NCI-H1048 (cell line): ENCODE results near the gene WDR5B.
A peak's percentile ranks its signal among the peaks of the same experiment; 100 is the strongest.
"Not testable (repeated sequence)": the region's sequence is repeated elsewhere in the genome, so short reads cannot be mapped to it uniquely, and the experiment has no call there.

Experiments used
- DNase-seq: peaks from one replicate; lab custom pipeline; 2025; lab: John Stamatoyannopoulos, UW

Gene WDR5B

DNA sequence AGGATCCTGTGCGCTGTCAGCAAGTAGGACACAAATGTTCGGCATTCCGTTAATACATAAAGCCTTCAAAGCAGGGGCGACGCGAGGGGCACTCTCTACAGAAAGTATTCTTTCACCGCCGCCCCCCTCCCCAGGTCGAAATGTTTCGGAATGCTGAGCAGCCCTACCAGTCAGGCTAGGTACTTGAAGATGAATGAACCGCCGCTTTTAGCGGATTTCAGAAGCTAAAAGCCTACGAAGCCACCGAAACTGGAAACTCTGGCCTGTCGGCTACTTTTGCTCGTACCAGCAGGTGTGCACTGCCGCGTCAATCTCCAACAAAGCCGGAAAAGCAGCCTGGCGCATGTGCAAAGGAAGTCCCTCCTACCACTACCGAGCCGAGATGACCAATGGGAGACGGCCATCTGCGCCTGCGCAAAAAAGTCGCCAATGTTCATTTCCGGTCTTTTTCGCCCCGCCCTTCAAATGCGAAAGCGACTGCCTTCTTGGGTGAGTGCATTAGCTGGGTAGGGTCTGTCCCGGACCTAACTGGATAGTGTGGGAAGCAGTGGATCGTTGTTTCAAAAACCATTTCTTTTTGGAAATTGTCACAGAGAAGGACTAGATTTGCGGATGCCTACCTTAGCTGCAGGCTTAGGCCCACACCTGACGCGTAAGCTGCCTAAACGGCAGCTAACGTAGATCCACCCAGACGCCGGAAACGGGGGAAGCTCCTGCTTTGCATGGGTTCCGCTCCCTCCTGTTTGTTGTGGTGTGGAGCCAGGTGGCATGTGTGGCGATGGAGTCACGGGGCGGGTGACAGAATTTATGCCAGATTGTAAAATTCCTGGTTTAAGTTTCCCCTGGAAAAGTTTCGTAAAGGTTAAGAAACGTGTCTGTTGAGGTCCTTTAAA lies at the start of gene WDR5B:
Gene WDR5B (minus strand): TSS at position 301 of the 893 bp plus-strand sequence. CDS start 534 bp downstream, outside the sequence.
- DNase-seq, result no peak

DNA sequence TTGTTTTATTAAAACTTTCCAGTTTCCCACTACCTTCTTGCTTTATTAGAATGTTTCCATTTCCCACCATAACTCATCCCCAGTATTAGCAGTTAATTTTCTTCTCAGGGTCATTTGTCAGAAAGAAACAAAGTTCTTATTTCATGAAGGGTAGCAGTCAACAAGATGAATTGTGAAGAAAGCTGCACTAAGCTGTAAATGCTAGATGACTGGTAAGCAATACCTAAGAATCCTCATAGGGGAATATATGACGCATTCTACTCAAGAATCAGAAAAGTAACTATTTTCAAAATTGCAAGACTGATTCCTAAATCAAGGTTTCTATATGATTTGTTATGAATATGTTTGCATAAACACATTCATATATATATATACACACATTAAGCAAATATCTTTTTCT lies 48.8 kb upstream of the WDR5B start:
- DNase-seq, result no peak

DNA sequence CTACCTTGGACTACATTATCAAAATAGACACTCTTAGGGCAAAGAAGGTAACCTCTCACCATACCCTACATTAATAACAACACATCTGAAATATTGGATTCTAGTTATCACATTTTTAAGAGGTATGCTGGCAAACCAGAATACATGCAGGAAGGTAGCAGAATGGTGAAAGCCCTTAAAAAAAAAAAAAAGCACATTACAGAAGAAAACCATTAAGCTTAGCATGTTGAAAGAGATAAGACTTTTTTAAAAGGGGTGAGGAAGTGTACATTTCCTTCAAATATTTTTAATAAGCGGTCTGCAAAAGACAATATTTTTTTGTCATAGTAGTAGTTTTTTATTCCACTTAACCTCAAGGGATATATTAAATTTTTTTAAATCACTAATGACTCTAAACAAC lies 46.5 kb upstream of the WDR5B start:
- no peak for DNase-seq

DNA sequence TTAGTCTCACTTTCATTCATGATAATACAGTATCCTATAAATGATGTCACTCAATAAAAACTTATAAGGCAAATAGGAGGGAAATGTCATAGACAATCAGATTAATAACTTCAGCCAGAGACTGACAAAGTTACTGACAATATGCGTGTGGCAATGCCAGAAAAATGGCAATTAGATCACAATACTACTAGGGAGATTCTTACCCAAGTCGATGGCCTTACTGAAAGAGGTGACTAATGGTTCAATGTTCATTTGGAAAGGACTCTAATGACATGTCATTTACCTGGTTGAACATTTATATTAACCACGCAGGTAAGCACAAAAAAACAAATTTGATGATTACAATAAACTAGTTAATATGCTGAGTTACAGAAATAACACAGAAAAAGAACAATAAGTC lies 45.9 kb upstream of the WDR5B start:
- no peak for DNase-seq

DNA sequence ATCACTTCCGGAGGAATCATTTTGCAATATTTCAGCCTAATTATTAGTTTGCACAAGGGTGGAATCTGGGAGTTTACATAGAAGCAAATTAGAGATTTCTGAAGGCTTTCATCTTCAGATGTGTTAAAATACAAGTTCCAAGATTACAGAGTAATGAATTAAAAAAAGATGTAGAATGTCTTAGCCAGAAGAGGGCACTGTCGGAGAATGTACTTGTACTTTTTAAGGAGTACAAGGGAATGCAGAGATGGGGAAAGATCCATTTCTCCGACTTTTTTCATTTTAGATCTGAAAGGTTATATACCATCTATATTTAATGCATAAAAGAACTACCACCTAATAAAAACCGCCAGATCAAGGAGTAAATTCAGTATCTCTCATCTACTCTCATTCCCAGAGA lies 43.1 kb upstream of the WDR5B start:
- DNase-seq, result no peak

DNA sequence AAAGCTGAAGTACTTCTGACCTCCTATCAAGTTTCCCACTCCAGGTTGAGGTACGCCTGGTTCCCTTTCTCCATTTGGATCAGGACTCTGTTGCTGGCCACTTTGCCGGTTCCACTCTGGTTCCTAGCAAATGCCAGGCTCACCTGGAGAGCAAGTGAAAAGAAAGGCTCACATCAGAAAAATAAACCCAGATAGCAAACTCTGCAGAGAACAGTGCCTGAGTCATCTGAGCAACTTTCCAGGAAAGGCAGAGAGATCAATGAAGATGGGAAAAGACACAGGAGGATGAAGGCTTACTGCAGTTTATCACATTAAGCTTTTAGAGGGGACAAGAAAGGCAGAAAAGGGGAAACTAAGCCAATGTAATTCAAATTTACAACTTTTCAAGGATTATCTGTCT lies 41.8 kb upstream of the WDR5B start:
- DNase-seq, result no peak

DNA sequence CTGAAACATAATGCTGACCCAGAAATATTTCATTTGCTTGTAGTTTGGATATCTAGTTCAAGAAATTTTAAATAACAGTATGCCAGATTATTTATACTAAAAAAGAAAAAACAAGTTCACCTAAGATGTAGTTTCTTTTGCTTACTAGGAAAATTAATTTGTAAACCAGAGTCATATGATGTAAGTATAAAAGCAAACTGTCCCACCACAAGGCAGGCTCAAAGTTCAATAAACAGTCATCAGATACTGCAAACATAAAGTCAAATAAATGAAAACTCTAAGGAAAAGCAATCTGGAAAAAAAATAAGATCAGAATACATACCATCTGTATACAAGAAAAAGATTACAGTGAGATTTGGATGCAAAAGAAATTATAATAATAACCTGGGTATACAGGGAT lies 40.2 kb upstream of the WDR5B start:
- DNase-seq, result no peak

DNA sequence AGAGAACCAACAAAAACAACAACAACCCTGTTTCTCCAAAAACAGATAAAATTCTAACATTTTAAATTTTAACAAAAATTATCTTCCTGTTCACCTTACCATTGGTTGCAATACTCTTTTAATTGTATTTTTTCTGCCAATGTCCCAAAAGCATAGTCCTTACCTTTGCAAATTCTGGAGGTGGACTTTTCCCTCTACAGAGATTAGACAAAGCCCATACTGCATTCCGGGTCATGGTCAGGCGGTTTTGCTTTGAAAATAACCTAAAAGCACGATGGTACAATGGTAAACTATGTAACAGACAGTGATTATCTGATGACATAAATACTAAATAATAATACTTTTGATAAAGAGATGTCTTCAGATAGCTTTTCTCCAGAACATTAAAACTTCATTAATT lies 35.5 kb upstream of the WDR5B start:
- DNase-seq, result no peak

DNA sequence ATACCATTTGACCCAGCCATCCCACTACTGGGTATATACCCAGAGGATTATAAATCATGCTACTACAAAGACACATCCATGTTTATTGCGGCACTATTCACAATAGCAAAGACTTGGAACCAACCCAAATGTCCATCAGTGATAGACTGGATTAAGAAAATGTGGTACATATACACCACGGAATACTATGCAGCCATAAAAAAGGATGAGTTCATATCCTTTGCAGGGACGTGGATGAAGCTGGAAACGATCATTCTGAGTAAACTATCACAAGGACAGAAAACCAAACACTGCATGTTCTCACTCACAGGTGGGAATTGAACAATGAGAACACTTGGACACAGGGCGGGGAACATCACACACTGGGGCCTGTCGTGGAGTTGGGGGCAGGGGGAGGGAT lies 32.4 kb upstream of the WDR5B start:
- not testable (repeated sequence) for DNase-seq

DNA sequence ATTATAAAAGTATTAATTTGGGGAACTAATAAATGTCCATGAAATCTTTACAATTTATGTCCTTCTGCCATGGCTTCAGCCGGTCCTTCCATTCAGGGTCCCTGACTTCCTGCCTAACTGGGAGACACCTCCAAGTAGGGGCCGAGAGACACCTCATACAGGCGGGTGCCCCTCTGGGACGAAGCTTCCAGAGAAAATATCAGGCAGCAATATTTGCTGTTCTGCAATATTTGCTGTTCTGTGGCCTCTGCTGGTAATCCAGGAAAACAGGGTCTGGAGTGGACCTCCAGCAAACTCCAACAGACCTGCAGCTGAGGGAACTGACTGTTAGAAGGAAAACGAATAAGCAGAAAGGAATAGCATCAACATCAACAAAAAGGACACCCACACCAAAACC lies 28.6 kb upstream of the WDR5B start:
- DNase-seq, result not testable (repeated sequence)

DNA sequence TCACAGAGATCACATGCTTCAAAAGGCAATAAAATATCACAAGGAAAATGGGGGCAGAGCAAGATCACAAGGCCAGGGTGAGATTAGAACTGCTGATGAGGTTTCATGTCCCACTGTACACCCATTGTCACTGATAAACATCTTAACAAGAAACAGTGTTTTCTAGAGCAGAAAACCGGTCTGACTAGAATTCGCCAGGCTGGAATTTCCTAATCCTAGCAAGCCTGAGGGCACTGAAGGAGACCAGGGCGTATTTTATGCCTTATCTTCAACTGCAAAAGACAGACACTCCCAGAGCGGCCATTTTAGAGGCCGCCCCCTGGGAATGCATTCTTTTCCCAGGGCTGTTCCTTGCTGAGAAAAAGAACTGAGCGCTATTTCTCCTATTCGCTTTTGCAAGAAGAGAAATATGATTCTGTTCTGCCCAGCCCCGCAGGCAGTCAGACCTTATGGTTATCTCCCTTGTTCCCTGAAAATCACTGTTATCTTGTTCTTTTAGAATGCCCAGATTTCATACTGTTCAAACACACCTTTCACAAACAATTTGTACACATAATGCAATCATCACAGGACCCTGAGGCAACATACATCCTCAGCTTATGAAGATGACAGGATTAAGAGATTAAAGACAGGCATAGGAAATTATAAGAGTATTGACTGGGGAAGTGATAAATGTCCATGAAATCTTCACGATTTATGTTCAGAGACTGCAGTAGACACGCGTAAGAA lies 28.1 kb upstream of the WDR5B start:
- peak; percentile 18 for DNase-seq

DNA sequence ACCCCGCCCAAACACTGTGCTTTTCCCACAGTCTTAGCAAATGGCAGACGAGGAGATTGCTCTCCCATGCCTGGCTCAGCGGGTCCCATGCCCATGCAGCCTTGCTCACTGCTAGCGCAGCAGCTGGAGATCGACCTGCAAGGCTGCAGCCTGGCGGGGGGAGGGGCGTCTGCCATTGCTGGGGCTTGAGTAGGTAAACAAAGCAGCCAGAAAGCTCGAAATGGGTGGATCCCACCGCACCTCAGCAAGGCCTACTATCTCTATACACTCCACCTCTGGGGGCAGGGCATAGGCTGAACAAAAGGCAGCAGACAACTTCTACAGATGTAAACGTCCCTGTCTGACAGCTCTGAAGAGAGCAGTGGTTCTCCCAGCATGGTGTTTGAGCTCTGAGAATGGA lies 27.2 kb upstream of the WDR5B start:
- no peak for DNase-seq

DNA sequence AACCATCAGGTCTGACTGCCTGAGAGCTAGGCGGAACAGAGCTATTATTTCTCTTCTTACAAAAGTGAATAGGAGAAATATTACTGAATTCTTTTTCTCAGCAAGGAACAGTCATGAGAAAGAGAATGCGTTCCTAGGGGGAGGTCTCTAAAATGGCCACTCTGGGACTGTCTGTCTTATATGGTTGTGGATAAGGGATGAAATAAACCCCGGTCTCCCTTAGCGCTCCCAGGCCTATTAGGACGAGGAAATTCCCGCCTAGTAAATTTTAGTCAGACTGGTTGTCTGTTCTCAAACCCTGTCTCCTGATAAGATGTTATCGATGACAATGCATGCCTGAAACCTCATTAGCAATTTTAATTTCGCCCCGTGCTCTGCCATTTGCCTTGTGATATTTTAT lies 20.1 kb upstream of the WDR5B start:
- no peak for DNase-seq

DNA sequence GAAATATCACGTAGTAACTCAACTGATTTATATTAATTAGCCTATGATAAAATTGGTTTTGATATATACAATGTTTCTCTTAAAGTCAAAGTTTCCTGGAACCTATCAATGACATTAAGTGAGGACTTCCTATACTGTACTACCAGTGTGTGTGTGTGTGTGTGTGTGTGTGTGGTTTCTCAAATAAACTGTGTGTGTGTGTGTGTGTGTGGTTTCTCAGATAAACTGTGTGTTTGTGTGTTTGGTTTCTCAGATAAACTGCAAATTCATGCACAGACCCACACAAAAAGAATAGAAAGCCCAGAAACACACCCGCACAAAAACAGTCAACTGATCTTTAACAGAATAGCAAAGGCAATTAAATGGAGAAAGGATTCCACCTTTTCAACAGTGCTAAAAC lies 14.5 kb upstream of the WDR5B start:
- DNase-seq, result no peak

DNA sequence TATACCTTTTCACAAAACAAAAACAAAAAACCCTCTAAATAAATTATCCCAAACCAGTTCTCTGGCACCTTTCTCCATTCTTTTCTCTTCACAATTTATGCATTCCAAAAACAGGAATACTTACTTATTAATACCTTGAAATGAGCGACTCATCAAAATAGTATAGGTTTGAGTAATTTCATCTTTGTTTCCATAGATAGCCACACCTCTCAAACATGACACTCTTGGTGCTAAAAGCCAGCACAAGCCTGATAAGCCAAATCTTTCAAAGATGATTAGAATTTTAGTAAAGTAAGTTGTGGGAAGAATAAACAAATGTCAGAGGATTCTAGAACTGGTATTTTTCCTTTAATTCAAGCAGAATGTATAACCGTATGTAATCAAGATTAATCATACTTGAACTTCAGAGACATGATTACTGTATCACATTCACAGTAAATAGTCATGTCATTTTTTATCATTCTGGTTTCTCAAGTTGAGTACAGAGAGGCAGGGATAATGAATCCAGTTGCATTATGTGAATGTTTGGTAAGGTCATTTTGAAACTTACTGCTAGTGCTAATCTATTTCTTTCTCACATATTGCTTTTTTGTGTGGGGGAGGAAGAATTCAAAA lies 12.1 kb upstream of the WDR5B start:
- no peak for DNase-seq

DNA sequence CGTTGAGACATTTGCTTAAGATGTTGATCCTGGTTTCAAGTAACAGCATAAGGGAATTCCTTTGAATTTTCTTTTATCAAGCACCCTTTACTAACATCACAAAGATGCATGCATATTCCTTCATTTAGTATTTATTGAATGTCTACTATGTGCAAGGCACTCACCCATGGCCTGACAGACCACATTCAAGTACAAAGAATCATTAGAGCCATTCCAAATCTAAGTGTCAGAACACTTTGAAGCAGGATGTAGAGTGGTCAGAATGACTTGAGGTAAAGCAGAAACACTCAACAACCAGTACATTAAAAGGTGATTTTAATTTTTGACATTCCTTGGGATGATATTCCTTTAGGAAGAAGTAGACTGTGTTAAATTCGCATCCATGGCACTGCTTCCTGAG lies 6.0 kb upstream of the WDR5B start:
- DNase-seq, result no peak

DNA sequence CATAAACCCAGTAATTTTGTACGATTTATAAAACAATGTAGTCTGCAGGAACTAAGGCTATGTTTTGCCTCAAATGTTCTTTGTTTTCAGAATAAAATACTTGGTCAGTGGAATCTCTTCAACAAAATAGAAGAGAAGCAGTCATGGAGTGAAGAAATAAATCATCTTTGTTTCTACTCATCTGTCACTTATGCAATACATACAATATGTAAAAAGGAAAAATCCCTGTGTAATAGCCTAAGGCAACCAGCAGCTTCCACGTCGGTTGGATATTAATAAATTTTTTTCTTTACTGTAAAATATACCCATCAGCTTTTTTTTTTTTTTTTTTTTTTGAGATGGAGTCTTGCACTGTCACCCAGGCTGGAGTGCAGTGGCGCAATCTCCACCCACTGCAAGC lies 5.2 kb upstream of the WDR5B start:
- no peak for DNase-seq

DNA sequence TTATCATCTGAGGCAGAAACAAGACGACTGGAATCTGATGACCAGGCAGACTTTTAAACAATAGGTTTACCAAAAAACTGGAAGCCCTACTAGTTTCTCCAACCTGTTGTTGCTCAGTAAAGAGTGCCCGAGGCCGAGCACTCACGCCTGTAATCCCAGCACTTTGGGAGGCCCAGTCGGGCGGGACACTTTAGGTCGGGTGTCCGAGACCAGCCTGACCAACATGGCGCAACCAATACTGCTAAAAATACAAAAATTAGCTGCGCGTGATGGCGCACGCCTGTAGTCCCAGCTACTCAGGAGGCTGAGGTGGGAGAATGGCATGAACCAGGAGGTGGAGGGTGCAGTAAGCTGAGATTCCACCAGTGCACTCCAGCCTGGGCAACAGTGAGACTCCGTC lies 1.1 kb upstream of the WDR5B start:
- no peak for DNase-seq

DNA sequence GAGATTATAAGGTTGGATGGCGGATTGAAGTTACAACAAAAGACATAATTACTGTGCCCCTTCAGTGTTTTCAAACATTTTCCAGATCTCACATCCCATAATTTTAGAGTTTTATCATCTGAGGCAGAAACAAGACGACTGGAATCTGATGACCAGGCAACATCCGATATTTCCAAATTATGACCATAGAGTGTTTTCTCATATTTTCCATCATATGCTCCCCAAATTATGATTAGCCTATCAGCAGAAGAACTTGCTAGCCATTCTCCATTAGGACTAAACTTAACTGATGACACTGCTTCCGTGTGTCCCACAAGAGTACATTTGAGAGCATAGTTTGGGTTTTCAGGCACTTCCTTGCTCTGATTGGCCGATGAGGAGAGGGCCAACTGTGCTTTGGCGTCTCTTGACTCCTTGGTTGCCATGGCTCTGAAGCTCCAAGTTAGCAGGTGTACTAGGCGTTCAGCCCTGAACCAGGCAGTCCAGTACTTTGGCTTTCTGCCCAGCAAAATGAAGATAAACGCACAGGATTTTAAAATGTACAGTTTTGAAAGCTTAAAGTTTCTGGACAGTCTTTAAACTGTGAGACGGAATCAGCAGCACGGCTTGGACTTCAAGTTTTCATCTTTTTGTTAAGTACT lies 638 bp downstream of the WDR5B start:
- DNase-seq, result no peak

DNA sequence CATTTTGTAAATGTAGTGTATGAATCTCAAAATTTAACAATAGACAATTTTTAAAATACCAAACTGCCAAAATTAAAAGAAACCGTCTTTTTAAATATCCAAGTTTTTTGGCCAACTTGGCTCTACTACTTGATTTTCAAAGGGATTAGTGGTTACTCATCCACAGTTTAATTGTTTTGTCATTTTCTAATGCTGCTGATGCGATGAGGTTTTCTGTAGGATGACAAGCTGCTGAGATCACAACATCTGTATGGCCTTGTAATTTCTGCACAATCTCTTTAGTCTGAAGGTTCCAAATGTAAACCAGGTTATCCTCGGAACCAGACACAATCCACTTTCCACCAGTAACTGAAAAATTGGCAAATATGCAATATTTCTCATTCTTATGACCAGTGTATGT lies 1.5 kb downstream of the WDR5B start:
- DNase-seq, result no peak

DNA sequence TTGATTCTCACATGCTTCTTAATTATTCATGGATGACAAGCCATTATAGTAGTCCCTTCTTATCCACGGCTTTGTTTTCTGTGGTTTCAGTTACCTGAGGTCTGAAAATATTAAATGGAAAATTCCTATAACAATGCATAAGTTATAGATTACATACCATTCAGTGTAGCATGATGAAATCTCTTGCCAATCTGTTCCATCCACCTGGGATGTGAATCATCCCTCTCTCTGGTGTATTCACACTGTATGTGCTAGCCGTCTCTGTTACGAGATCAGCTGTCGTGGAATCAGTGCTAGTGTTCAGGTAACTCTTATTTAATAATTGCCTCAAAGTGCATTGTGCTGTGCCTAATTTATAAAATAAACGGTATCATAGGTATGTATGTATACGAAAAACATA lies 5.2 kb downstream of the WDR5B start:
- no peak for DNase-seq

DNA sequence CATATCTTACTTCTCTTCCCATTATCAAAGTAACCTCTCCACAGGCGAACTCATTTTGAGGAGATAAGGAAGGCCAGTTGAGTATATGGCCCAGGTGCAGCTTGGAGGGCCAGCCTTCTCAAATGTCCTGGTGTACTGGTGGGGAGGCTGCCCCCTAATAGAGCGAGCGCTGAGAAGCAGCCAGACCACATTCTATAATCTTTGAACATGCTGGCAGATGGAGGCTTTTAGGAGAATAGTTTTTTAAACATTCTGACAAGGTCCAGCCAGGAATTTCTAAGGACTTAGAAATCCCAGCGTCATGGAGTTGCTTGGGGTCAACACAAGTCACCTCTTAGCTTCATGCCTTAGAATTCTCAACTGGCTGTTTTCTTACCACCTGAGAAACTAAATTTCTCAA lies 5.8 kb downstream of the WDR5B start:
- DNase-seq, result no peak

DNA sequence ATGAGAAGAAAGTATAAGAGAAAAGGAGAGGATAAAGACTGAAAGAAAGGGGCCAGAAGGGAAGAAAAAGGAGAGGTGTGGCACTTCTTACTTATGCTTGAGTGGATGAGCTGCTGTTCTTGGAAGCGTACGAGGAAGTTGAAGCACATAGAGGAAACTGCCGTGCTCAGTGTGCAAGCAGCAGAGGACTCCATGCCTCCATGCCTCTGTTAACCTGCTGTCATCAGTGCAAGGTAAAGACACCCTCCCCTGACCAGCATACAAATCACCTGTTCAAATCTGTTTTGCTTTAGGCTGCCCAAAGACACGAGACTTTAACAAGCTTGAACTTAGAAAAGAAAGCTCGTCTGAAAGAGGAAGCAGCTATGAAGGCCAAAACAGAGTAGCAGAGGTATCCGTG lies 6.4 kb downstream of the WDR5B start:
- no peak for DNase-seq
